Endothelial cell of umbilical vein (primary cell): Measurements from ENCODE around the gene SNX3. TPM values are rescaled to one million over a fixed set of nuclear protein-coding genes. Genes with fewer than 3 reads are reported as not detected.

ENCODE experiments used
- BruUV-seq: library from RNA; stranded (reverse); fragments of 400-500 nt; replicated peaks from 2 replicates; lab custom pipeline; 2021; lab: Mats Ljungman, UMichigan
- CTCF ChIA-PET: fragments of 300-600, 350-600 bp; sonication (Branson Sonifier 250); formaldehyde crosslinking; loops from one replicate; lab custom pipeline; 2021; ENCODE audit warnings: antibody characterized with exemption, inconsistent platforms; lab: Charles Lee
- POLR2A ChIA-PET: fragments of 300-600, 350-600 bp; sonication (Branson Sonifier 250); formaldehyde crosslinking; loops from one replicate; lab custom pipeline; 2021; ENCODE audit warnings: antibody characterized with exemption, inconsistent platforms; lab: Charles Lee
- DNase-seq: peaks from one replicate; pipeline ENCODE4 v3.0.0-alpha.2; 2011; ENCODE audit warnings: low read depth, low spot score
- FAIRE-seq: peaks from 2 replicates; lab custom pipeline; 2011; peaks lifted over from hg19 to GRCh38; lab: Jason Lieb, UNC
- H2AFZ ChIP-seq: 2 replicates; pipeline ENCODE4 v1.6.0; 2012; ENCODE audit warnings: low read depth, low read length, control low read depth, inconsistent platforms
- H3K27ac ChIP-seq: 2 replicates; pipeline ENCODE4 v1.5.1; 2011; ENCODE audit warnings: low read depth, mild to moderate bottlenecking, control low read depth, low read length, moderate library complexity; ENCODE audit not compliant: insufficient read depth
- H3K27me3 ChIP-seq, 2 experiments: 2 replicates each; pipeline versions ENCODE4 v1.6.0 to v1.6.1; 2011; ENCODE audit warnings: low read length in 2 of 2, mixed read lengths in 1 of 2; ENCODE audit not compliant: control insufficient read depth in 2 of 2, insufficient read depth in 2 of 2
- H3K36me3 ChIP-seq, 2 experiments: 2 replicates in 1 of 2; 3 replicates in 1 of 2; pipeline ENCODE4 v1.5.1; 2011; ENCODE audit warnings: low read length in 2 of 2, mild to moderate bottlenecking in 1 of 2, moderate library complexity in 1 of 2; ENCODE audit not compliant: control insufficient read depth in 2 of 2, insufficient read depth in 2 of 2; ENCODE audit errors: extremely low read depth in 1 of 2
- H3K4me1 ChIP-seq: 3 replicates; pipeline ENCODE4 v1.5.1; 2011; ENCODE audit warnings: mild to moderate bottlenecking, low read length; ENCODE audit not compliant: control insufficient read depth, insufficient read depth; ENCODE audit errors: extremely low read depth
- H3K4me2 ChIP-seq: 2 replicates; pipeline ENCODE4 v1.6.1; 2011; ENCODE audit warnings: low read length, control low read depth, mixed read lengths; ENCODE audit not compliant: insufficient read depth
- H3K4me3 ChIP-seq, 3 experiments: fragments of 200-600 bp in 1 of 3; sonication (generic), shearing (Covaris generic) in 1 of 3; replicated peaks in 1 of 3; 2 replicates each; pipeline ENCODE4 v1.5.1; 2011 to 2016; ENCODE audit warnings: control low read depth in 3 of 3, low read length in 3 of 3, mild to moderate bottlenecking in 2 of 3, inconsistent platforms in 1 of 3, low read depth in 1 of 3, moderate library complexity in 1 of 3; ENCODE audit not compliant: insufficient read depth in 1 of 3
- H3K79me2 ChIP-seq: 2 replicates; pipeline ENCODE4 v1.6.0; 2012; ENCODE audit warnings: low read length, inconsistent platforms; ENCODE audit not compliant: control insufficient read depth, insufficient read depth
- H3K9ac ChIP-seq: replicated peaks from 2 replicates; pipeline ENCODE3; 2011; ENCODE audit warnings: low read length, control low read depth; ENCODE audit not compliant: insufficient read depth; ENCODE audit errors: extremely low read depth
- H3K9me1 ChIP-seq: replicated peaks from 3 replicates; pipeline ENCODE4 v1.6.0; 2011; ENCODE audit warnings: mild to moderate bottlenecking, low read length; ENCODE audit not compliant: control insufficient read depth, insufficient read depth; ENCODE audit errors: extremely low read depth
- H3K9me3 ChIP-seq: replicated peaks from 2 replicates; pipeline ENCODE4 v1.5.1; 2012; ENCODE audit warnings: low read length, inconsistent platforms; ENCODE audit not compliant: control insufficient read depth, insufficient read depth
- H4K20me1 ChIP-seq: replicated peaks from 2 replicates; pipeline ENCODE3; 2011; ENCODE audit warnings: mild to moderate bottlenecking, low read length; ENCODE audit not compliant: control insufficient read depth, insufficient read depth; ENCODE audit errors: extremely low read depth
- CTCF ChIP-seq, 2 donors: IDR thresholded peaks; 1 replicate in 1 of 2; 2 replicates in 1 of 2; pipeline ENCODE4 v1.5.1; 2011; ENCODE audit warnings: low read length in 2 of 2, mild to moderate bottlenecking in 2 of 2, moderate library complexity in 2 of 2, control low read depth in 1 of 2, inconsistent platforms in 1 of 2, low read depth in 1 of 2; ENCODE audit not compliant: insufficient read depth in 1 of 2; ENCODE audit errors: extremely low read depth in 1 of 2
- EZH2 ChIP-seq: IDR thresholded peaks from 2 replicates; pipeline ENCODE4 v1.6.1; 2012; ENCODE audit warnings: borderline replicate concordance, low read depth, mild to moderate bottlenecking, moderate library complexity, low read length, inconsistent platforms; ENCODE audit not compliant: severe bottlenecking
- GATA2 ChIP-seq: IDR thresholded peaks from 2 replicates; pipeline ENCODE4 v1.7.0; 2011; ENCODE audit warnings: low read depth, mild to moderate bottlenecking, moderate library complexity, mixed read lengths, low read length; ENCODE audit not compliant: insufficient read length, insufficient read depth
- MAX ChIP-seq: IDR thresholded peaks from 2 replicates; pipeline ENCODE4 v1.6.1; 2011; ENCODE audit not compliant: insufficient read depth, insufficient read length
- POLR2A ChIP-seq: IDR thresholded peaks from 2 replicates; pipeline ENCODE4 v1.6.1; 2012; ENCODE audit warnings: low read depth, mild to moderate bottlenecking, control low read depth, low read length
- POLR2AphosphoS5 ChIP-seq: IDR thresholded peaks from 2 replicates; pipeline ENCODE4 v1.6.1; 2012; ENCODE audit warnings: low read depth, mild to moderate bottlenecking, control low read depth, low read length, moderate library complexity; ENCODE audit not compliant: insufficient read depth
- dilution Hi-C: fragments of 300-500 bp; cut with MboI; formaldehyde crosslinking; loops from one replicate; pipeline ENCODE4 v1.15.0; 2019; ENCODE audit warnings: low sequenced_read_pairs; ENCODE audit not compliant: extremely low pct_ligation_motif_present
- intact Hi-C: fragments of 100-400 bp; cut with micrococcal nuclease; formaldehyde crosslinking; loops from one replicate; pipeline ENCODE4 v1.10.0; 2022
- polyA plus RNA-seq, 4 experiments: library from polyadenylated mRNA; depleted of rRNA in 3 of 4; stranded (reverse) in 3 of 4; unstranded in 1 of 4; fragments of >200 nt; gene quantifications; 2 replicates each; pipeline versions ENCODE4 v1.2.1 to v1.2.3, GENCODE V29; 2011 to 2012; ENCODE audit warnings: missing spikeins in 1 of 4
- total RNA-seq: library from RNA; stranded (reverse); gene quantifications from 2 replicates; pipeline ENCODE4 v1.2.3, GENCODE V29; 2021

Gene SNX3
- total and polyA plus RNA-seq, 2 donors (not counting 3 experiments of a cell fraction or from before 2014, with no cell fraction given), result 155 to 281 TPM

GRCh38 chr6:108164815-108165706, 95.8 kb downstream of the SNX3 start:
- H3K79me2 ChIP-seq, result no peaks in the 10 kb centered on the region
- no peaks in the 10 kb centered on the region for H3K9me1 ChIP-seq
- intact Hi-C loops (loop anchor here (5.0 kb wide), 1 partner anchor 327 kb away; no protein-coding TSS in a partner anchor), dilution Hi-C loops (no loop called here)
- no peak overlapping the region for H3K27ac ChIP-seq
- no peak for TF ChIP-seq CTCF (IDR thresholded peaks at IDR 0.05; ENCODE audit: extremely low read depth in 1 of 2, insufficient read depth in 1 of 2, low read depth in 1 of 2, low read length in 2 of 2)
- TF ChIP-seq EZH2, result peak; percentile 87
- BruUV-seq, result no TSS peak
- DNase-seq, result no peak
- no peaks in the 10 kb centered on the region for H4K20me1 ChIP-seq
- no peaks in the 10 kb centered on the region for H3K36me3 ChIP-seq
- H3K27me3 ChIP-seq, result peaks cover 98 to 100% of the 10 kb centered on the region in 2 experiments
- FAIRE-seq, result no peak
- ChIA-PET POLR2A (no interaction called here), CTCF (interaction anchor here (0.9 to 1.1 kb wide), 2 partner anchors 332 kb away, joined by 3 read pairs; no protein-coding TSS in a partner anchor)
- H2AFZ ChIP-seq, result no peak overlapping the region
- no peaks in the 10 kb centered on the region for H3K9me3 ChIP-seq
- peaks cover 4% of the 10 kb centered on the region for H3K4me1 ChIP-seq
- H3K4me3 ChIP-seq, result no peak overlapping the region
- H3K4me2 ChIP-seq, result no peak overlapping the region
- H3K9ac ChIP-seq, result no peak overlapping the region

GRCh38 chr6:108164543-108164814, 96.4 kb downstream of the SNX3 start:
- POLR2A ChIA-PET, result no interaction called here

More at GRCh38 chr6:108164543-108164814, 96.4 kb downstream of the SNX3 start:
- no peak overlapping the region for H3K4me3 ChIP-seq
- CTCF ChIA-PET, result interaction anchor here (1.1 kb wide), 1 partner anchor 333 kb away, joined by 3 read pairs; no protein-coding TSS in a partner anchor
- H3K9ac ChIP-seq, result no peak overlapping the region
- H3K27ac ChIP-seq, result no peak overlapping the region
- H3K27me3 ChIP-seq, result peaks cover 95 to 100% of the 10 kb centered on the region in 2 experiments
- no peaks in the 10 kb centered on the region for H3K36me3 ChIP-seq
- no TSS peak for BruUV-seq
- no peak overlapping the region for H3K4me2 ChIP-seq
- no peaks in the 10 kb centered on the region for H3K9me1 ChIP-seq
- TF ChIP-seq POLR2AphosphoS5 (no peak), CTCF (IDR thresholded peaks at IDR 0.05; ENCODE audit: extremely low read depth in 1 of 2, insufficient read depth in 1 of 2, low read depth in 1 of 2, low read length in 2 of 2) (no peak), POLR2A (no peak), GATA2 (no peak), EZH2 (no peak), MAX (no peak)
- intact Hi-C loops (no loop called here), dilution Hi-C loops (no loop called here)
- no peaks in the 10 kb centered on the region for H4K20me1 ChIP-seq
- no peaks in the 10 kb centered on the region for H3K9me3 ChIP-seq
- DNase-seq (no peak), FAIRE-seq (no peak)
- H3K4me1 ChIP-seq, result peaks cover 4% of the 10 kb centered on the region
- H3K79me2 ChIP-seq, result no peaks in the 10 kb centered on the region
- H2AFZ ChIP-seq, result no peak overlapping the region
